Measurements from ENCODE around the gene DCN.

GRCh38 chr12:91173124-91173523, 9.5 kb downstream of the DCN start:
- TF ChIP-seq CTCF (IDR thresholded peaks at IDR 0.05) (no peak), POLR2A (IDR thresholded peaks at IDR 0.05) (no peak), POLR2AphosphoS5 (IDR thresholded peaks at IDR 0.05) (no peak)

All from prostate gland (tissue), 2 donors.